Common myeloid progenitor, CD34-positive (primary cell): Measurements from ENCODE around the gene PRLH.

Experiments
- CTCF ChIA-PET: fragments of 350-600 bp; sonication (Branson Sonifier 250); formaldehyde crosslinking; loops from one replicate; lab custom pipeline; 2021; ENCODE audit warnings: antibody characterized with exemption; lab: Charles Lee
- POLR2A ChIA-PET: fragments of 350-600 bp; sonication (Branson Sonifier 250); formaldehyde crosslinking; loops from one replicate; lab custom pipeline; 2021; ENCODE audit warnings: antibody characterized with exemption; lab: Charles Lee
- DNase-seq, 3 donors: peaks; one replicate each; pipeline versions ENCODE4 v3.0.0 to v3.0.0-alpha.2; 2013
- H3K27ac ChIP-seq, 2 experiments: 1 replicate in 1 of 2; 2 replicates in 1 of 2; pipeline ENCODE4 v1.7.0; 2013; ENCODE audit warnings: inconsistent platforms in 2 of 2, low read length in 2 of 2, mild to moderate bottlenecking in 2 of 2, low read depth in 1 of 2, moderate library complexity in 1 of 2; ENCODE audit not compliant: severe bottlenecking in 2 of 2, insufficient read depth in 1 of 2, poor library complexity in 1 of 2
- H3K27me3 ChIP-seq, 5 experiments: replicated peaks in 2 of 5; 1 replicate in 3 of 5; 2 replicates in 2 of 5; pipeline versions ENCODE4 v1.6.1 to v1.7.0; 2013; ENCODE audit warnings: low read length in 4 of 5, mild to moderate bottlenecking in 2 of 5, moderate library complexity in 2 of 5, inconsistent platforms in 1 of 5; ENCODE audit not compliant: insufficient read depth in 5 of 5, control insufficient read depth in 4 of 5
- H3K36me3 ChIP-seq, 4 experiments: 1 replicate in 2 of 4; 2 replicates in 2 of 4; pipeline versions ENCODE4 v1.6.1 to v1.7.0; 2013; ENCODE audit warnings: low read length in 3 of 4, control low read depth in 1 of 4, mild to moderate bottlenecking in 1 of 4; ENCODE audit not compliant: control insufficient read depth in 4 of 4, insufficient read depth in 4 of 4
- H3K4me1 ChIP-seq, 4 experiments: 1 replicate in 3 of 4; 2 replicates in 1 of 4; pipeline versions ENCODE4 v1.6.1 to v1.7.1; 2013; ENCODE audit warnings: low read length in 3 of 4, mild to moderate bottlenecking in 3 of 4, control low read depth in 1 of 4, inconsistent platforms in 1 of 4, moderate library complexity in 1 of 4; ENCODE audit not compliant: control insufficient read depth in 4 of 4, insufficient read depth in 4 of 4; ENCODE audit errors: control extremely low read depth in 1 of 4
- H3K4me3 ChIP-seq, 7 experiments: 1 replicate in 4 of 7; 2 replicates in 3 of 7; pipeline versions ENCODE4 v1.5.1 to v1.7.0; 2013; ENCODE audit warnings: mild to moderate bottlenecking in 7 of 7, low read length in 6 of 7, moderate library complexity in 6 of 7, inconsistent platforms in 2 of 7, low read depth in 2 of 7, control low read depth in 1 of 7; ENCODE audit not compliant: insufficient read depth in 4 of 7, control insufficient read depth in 1 of 7; ENCODE audit errors: extremely low read depth in 1 of 7
- H3K9me3 ChIP-seq, 5 experiments: 1 replicate in 4 of 5; 2 replicates in 1 of 5; pipeline versions ENCODE4 v1.6.1 to v1.7.1; 2013; ENCODE audit warnings: low read length in 4 of 5, mild to moderate bottlenecking in 2 of 5, inconsistent platforms in 1 of 5, low read depth in 1 of 5, moderate library complexity in 1 of 5; ENCODE audit not compliant: control insufficient read depth in 4 of 5, insufficient read depth in 2 of 5; ENCODE audit errors: control extremely low read depth in 1 of 5
- WGBS: methylation state at CpG from one replicate; pipeline ENCODE4 v1.1.5; 2013; ENCODE audit not compliant: insufficient coverage; 5-methylcytosine and 5-hydroxymethylcytosine counted together

PRLH gene

GRCh38 chr2:237525559-237526157, 40.7 kb upstream of the PRLH start:
- 98% methylated on average over 17 of the region's 17 CpGs for WGBS
- DNase-seq, result no peak
- ChIA-PET CTCF (interaction anchor here (1.7 kb wide), 1 partner anchor 13 kb away, joined by 6 read pairs; no protein-coding TSS in a partner anchor), POLR2A (no interaction called here)
- H3K27me3 ChIP-seq, result no peaks in the 10 kb centered on the region
- H3K9me3 ChIP-seq, result no peaks in the 10 kb centered on the region
- H3K36me3 ChIP-seq, result no peaks in the 10 kb centered on the region
- H3K4me1 ChIP-seq, result peaks cover 0 to 1% (median 0%) of the 10 kb centered on the region in 4 experiments
- no peak overlapping the region for H3K27ac ChIP-seq
- H3K4me3 ChIP-seq, result no peak overlapping the region

DNA sequence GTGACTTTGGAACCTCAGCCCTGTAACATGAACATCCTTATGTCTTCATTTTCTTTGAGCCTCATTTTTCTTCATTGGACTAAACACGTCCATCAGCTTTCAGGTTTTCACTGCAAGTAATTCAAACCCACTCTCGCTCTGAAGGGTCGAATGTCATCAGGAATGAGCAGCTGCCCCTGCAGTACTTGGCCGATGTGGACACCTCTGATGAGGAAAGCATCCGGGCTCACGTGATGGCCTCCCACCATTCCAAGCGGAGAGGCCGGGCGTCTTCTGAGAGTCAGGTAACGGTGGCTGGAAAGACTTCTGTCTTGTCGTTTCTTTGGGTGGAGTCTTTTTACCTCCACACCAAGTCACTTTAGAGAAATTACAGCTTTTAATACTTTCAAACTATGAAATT, 39.1 kb upstream of the PRLH start:
- CTCF ChIA-PET, result no interaction called here
- Histone ChIP-seq H3K4me1 (peaks cover 0 to 12% (median under 1%) of the 10 kb centered on the region in 4 experiments), H3K36me3 (no peaks in the 10 kb centered on the region), H3K27ac (no peak overlapping the region), H3K4me3 (no peak overlapping the region), H3K27me3 (no peaks in the 10 kb centered on the region), H3K9me3 (no peaks in the 10 kb centered on the region)
- POLR2A ChIA-PET, result no interaction called here
- DNase-seq, result no peak
- 97% methylated on average over 9 of the region's 11 CpGs for WGBS

DNA sequence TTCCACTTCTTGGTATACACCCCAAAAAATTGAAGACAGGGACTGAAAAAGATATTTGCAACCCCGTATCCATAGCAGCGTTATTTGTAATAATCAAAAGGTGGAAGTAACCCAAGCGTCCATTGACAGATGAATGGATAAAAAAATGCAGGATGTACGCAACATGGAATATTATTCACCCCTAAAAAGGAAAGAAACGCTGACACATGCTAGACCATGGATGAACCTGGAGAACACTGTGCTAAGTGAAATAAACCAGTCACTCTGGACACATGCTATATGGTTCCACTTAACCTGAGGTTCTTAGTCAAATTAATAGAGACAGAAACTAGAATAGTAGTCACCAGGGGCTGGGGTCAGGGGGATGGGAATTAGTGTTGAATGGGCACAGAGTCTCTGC, 38.6 kb upstream of the PRLH start:
- H3K27ac ChIP-seq, result no peak overlapping the region
- no peaks in the 10 kb centered on the region for H3K9me3 ChIP-seq
- CTCF ChIA-PET, result no interaction called here
- POLR2A ChIA-PET, result no interaction called here
- peaks cover 0 to 12% (median under 1%) of the 10 kb centered on the region in 4 experiments for H3K4me1 ChIP-seq
- no peak for DNase-seq
- 95% methylated on average over 3 of the region's 5 CpGs for whole genome bisulfite sequencing
- H3K27me3 ChIP-seq, result no peaks in the 10 kb centered on the region
- no peaks in the 10 kb centered on the region for H3K36me3 ChIP-seq
- no peak overlapping the region for H3K4me3 ChIP-seq

DNA sequence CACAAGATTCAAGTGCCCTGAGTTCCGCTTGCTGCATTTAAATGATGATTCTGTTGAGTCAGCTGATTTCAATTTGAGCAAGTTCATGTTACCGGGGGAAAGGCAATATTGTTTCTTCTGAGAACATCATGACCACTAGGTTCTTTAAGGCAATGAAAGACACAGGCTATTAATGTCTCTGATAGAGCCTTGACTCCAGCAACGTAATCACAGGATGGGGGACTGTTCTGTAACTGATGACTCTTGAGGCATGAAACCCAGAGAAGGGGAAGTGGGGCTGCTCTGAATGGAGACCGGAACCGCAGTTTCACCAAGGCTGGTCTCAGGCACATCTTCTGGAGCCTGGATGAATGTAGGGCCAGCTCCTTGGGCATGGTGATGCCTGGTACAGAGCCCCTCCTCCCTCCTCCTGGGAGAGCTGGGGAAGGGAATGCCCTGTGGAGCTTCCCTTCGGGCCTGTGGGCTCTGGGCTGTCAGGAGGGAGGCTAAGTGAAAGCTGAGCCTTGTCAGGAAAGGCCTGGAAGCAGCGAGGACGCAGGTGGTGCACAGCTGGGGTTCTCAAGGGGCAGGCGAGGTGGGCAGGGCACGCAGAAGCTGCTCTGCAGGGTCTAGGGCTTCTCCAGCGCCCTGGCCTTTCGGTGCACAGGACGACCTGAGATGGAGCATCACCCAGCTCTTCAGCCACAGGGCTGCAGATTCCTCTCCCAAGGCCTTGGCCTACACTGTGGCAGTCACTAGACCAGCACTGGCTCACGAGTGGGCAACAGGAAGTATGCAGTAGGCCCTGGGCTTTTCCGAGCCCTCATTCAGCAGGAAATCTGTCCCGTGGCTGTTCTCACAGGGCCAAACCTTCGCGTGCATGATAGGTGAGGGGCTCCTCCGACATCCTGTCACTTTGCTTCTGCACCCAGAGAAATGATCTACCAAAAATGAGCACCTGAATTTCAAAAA, 36.6 kb upstream of the PRLH start:
- Histone ChIP-seq H3K4me1 (peaks cover 0 to 12% (median under 1%) of the 10 kb centered on the region in 4 experiments), H3K9me3 (no peaks in the 10 kb centered on the region), H3K36me3 (no peaks in the 10 kb centered on the region), H3K27me3 (no peaks in the 10 kb centered on the region), H3K27ac (no peak overlapping the region), H3K4me3 (no peak overlapping the region)
- DNase-seq, result peak in 2 of 3 donors; percentile 5 to 11
- WGBS, result 93% methylated on average over 19 of the region's 19 CpGs
- CTCF ChIA-PET, result interaction anchor here (0.6 to 3.6 kb wide), 4 partner anchors 15 to 42 kb away, joined by 3 to 10 read pairs (median 4); no protein-coding TSS in a partner anchor
- POLR2A ChIA-PET, result no interaction called here

- ChIA-PET CTCF (interaction anchor here (1.0 to 3.6 kb wide), 2 partner anchors 18 to 41 kb away, joined by 5 to 10 read pairs; no protein-coding TSS in a partner anchor), POLR2A (no interaction called here)
- peaks cover 0 to 12% (median under 1%) of the 10 kb centered on the region in 4 experiments for H3K4me1 ChIP-seq
- no peak for DNase-seq
- H3K9me3 ChIP-seq, result no peaks in the 10 kb centered on the region
- H3K4me3 ChIP-seq, result no peak overlapping the region
- no peak overlapping the region for H3K27ac ChIP-seq
- no peaks in the 10 kb centered on the region for H3K36me3 ChIP-seq
- H3K27me3 ChIP-seq, result no peaks in the 10 kb centered on the region
- 94% methylated on average over 12 of the region's 12 CpGs for WGBS
These were observed 35.6 kb upstream of the PRLH start for GRCh38 chr2:237530472-237531433.

DNA sequence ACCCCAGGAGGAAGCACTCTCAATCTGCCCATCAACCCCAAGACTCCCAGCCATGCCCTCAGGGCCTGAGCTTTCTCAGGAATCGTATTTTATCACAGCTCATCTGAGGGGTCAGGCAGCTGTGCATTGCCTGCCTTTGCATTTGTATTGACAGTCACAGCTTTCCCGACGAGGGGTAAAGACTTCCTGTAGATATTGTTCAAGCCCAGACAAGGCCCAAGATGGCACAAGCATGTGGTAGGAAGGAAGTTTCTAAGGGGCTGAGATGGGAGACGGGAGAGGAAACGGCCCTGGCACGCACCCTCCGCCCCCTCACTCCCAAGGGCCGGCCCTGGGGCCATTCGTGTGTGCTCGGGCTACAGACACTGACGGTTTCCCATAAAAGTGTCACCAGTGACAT, 34.2 kb upstream of the PRLH start:
- no peak for DNase-seq
- Histone ChIP-seq H3K4me1 (peaks cover 0 to 12% (median under 1%) of the 10 kb centered on the region in 4 experiments), H3K4me3 (no peak overlapping the region), H3K36me3 (no peaks in the 10 kb centered on the region), H3K27ac (no peak overlapping the region), H3K9me3 (no peaks in the 10 kb centered on the region), H3K27me3 (no peaks in the 10 kb centered on the region)
- ChIA-PET POLR2A (no interaction called here), CTCF (interaction anchor here (1.1 to 3.6 kb wide), 2 partner anchors 40 to 50 kb away, joined by 3 to 10 read pairs; no protein-coding TSS in a partner anchor)
- WGBS, result 60% methylated on average over 9 of the region's 11 CpGs
